NCI-H82 treated with DMSO at 0.1 percent for 48 hours (cell line): ENCODE data around the gene TSBP1.
"Not testable (repeated sequence)": the region's sequence is repeated elsewhere in the genome, so short reads cannot be mapped to it uniquely, and the experiment has no call there.

Experiments
- DNase-seq: peaks from one replicate; lab custom pipeline; 2025; ENCODE audit not compliant: unreplicated experiment; lab: John Stamatoyannopoulos, UW

Gene TSBP1

GRCh38 chr6:32290886-32291450 lies 80.7 kb downstream of the TSBP1 start:
- no peak for DNase-seq

- no peak for DNase-seq
Measured at GRCh38 chr6:32288426-32288825, 83.3 kb downstream of the TSBP1 start.

- DNase-seq = not testable (repeated sequence)
Measured at GRCh38 chr6:32273801-32274577, 97.7 kb downstream of the TSBP1 start.

- DNase-seq = no peak
Measured at GRCh38 chr6:32271429-32271828, 100.3 kb downstream of the TSBP1 start.

- not testable (repeated sequence) for DNase-seq
Measured at GRCh38 chr6:32268459-32268858, 103.2 kb downstream of the TSBP1 start.

- no peak for DNase-seq
Measured at GRCh38 chr6:32267035-32267434, 104.7 kb downstream of the TSBP1 start.

- not testable (repeated sequence) for DNase-seq
Measured at GRCh38 chr6:32257262-32257661, 114.4 kb downstream of the TSBP1 start.

GRCh38 chr6:32255199-32256153 lies 116.2 kb downstream of the TSBP1 start:
- DNase-seq = no peak

GRCh38 chr6:32254761-32255198 lies 116.9 kb downstream of the TSBP1 start:
- no peak for DNase-seq

- DNase-seq = no peak
Measured at GRCh38 chr6:32252331-32253009, 119.2 kb downstream of the TSBP1 start.

- no peak for DNase-seq
Measured at GRCh38 chr6:32249262-32249661, 122.4 kb downstream of the TSBP1 start.

- DNase-seq = no peak
Measured at GRCh38 chr6:32247401-32247800, 124.3 kb downstream of the TSBP1 start.

GRCh38 chr6:32244946-32245398 lies 126.7 kb downstream of the TSBP1 start:
- peak; percentile 53 for DNase-seq

GRCh38 chr6:32244270-32244669 lies 127.4 kb downstream of the TSBP1 start:
- DNase-seq = peak; percentile 14
